Dedifferentiated amniotic fluid mesenchymal stem cell (primary cell): ENCODE results near the gene ZNF35.
"Not testable (repeated sequence)": the region's sequence is repeated elsewhere in the genome, so short reads cannot be mapped to it uniquely, and the experiment has no call there.

Experiments used
- DNase-seq: peaks from one replicate; pipeline ENCODE4 v3.0.0-alpha.2; 2016; ENCODE audit errors: extremely low spot score

ZNF35 gene

GRCh38 chr3:44648564-44649229, at the start of gene ZNF35:
TSS of gene ZNF35 (plus strand) at chr3:44648732. CDS start at chr3:44651068, 2,336 bp downstream.
- DNase-seq: peak; percentile 88

GRCh38 chr3:44601749-44602148, 46.8 kb upstream of the ZNF35 start:
- no peak for DNase-seq

GRCh38 chr3:44612678-44613077, 35.9 kb upstream of the ZNF35 start:
- no peak for DNase-seq

- DNase-seq: peak; percentile 90
Observed at GRCh38 chr3:44624749-44625480, 23.6 kb upstream of the ZNF35 start, which contains the start of gene ZNF197. TSS of gene ZNF197 (plus strand) at chr3:44625036. CDS start at chr3:44629155, 4,119 bp downstream.

DNA sequence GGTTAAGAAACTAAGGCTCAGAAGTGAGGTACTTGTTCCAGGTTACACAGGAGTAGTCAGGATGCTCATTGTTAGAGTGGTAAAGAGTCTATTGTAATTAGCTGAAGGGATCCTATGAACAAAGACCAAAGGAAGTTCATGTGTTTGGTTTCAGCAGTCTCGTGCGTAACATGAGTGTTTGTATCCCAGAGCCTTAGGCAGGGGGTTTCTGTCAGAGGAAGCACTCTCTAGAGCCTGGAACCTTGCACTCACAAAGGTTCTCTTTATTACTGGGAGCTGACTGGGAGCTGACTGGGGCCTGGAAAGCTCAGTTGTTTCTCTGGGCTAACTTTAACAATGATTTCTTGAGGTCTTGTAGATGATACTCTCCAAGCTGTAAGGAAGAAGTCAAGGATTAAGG, 19.8 kb upstream of the ZNF35 start:
- no peak for DNase-seq

GRCh38 chr3:44632193-44632592, 16.3 kb upstream of the ZNF35 start:
- no peak for DNase-seq

GRCh38 chr3:44642337-44642736, 6.2 kb upstream of the ZNF35 start:
- DNase-seq: no peak

- no peak for DNase-seq
Observed at GRCh38 chr3:44643024-44643423, 5.5 kb upstream of the ZNF35 start.

DNA sequence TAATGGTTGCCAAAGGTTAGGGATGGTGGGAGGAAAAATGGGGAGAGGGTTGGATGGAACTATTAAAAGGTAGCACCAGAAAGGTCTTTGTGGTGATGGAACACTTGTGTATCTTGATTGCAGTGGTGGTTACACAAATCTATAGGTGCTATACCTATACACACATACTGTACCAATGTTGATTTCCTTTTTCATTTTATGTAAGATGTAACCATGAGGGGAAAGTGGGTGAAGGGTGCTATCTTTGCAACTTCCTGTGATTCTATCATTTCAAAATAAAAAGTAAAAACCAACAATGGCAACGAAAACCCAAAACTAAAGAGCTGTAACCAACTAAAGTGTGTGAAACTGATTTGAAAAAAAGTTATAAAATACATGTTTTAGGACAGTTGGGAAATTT, 761 bp upstream of the ZNF35 start:
- no peak for DNase-seq

DNA sequence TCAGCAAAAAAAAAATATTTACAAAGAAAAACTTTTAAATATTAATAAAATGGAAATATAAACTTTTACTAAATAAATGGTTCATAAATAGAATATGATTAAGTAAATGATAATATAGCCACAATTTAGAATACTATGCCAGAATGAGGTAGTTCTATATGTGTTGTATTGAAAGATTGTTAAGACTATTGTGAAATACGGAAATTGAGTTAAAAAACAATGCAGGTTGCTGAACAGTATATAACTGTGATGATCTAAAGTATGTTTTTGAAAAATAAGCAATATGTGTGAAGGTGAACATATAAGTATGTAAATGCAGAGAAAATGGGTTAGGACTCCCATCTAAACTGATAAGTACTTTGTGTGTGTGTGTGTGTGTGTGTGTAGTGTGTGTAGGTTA, 1.2 kb downstream of the ZNF35 start:
- DNase-seq: no peak

DNA sequence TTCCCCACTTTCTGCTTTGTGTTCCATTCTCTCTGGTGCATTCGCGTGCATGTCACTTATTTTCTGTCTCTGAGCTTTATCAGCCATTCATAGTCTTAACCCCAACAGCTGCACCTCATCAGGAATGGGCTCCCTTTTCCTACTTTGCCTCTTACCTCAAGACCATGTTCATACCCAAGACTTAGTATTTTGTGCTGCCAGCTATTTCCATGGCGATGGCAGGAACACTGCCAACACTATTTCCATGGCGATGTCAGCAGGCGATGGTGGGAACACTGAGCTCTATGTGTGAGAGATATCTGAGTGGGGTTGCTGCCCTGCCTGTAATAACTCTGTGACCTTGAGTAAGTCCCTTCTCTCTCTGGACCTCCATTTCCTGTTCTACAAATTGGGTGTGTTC, 5.5 kb downstream of the ZNF35 start:
- no peak for DNase-seq

DNA sequence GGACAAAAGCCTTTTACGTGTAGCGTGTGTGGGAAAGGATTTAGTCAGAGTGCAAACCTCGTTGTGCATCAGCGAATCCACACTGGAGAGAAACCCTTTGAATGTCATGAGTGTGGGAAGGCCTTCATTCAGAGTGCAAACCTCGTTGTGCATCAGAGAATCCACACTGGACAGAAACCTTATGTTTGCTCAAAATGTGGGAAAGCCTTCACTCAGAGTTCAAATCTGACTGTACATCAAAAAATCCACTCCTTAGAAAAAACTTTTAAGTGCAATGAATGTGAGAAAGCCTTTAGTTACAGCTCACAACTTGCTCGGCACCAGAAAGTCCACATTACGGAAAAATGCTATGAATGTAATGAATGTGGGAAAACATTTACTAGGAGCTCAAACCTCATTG, 10.5 kb downstream of the ZNF35 start:
- no peak for DNase-seq

DNA sequence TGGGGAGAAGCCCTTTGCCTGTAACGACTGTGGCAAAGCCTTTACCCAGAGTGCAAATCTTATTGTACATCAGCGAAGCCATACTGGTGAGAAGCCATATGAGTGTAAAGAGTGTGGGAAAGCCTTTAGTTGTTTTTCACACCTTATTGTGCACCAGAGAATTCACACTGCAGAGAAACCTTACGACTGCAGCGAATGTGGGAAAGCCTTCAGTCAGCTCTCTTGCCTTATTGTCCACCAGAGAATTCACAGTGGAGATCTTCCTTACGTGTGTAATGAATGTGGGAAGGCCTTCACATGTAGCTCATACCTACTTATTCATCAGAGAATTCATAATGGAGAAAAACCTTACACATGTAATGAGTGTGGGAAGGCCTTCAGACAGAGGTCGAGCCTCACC, 10.9 kb downstream of the ZNF35 start:
- DNase-seq: no peak

GRCh38 chr3:44661189-44661588, 12.7 kb downstream of the ZNF35 start:
- no peak for DNase-seq

DNA sequence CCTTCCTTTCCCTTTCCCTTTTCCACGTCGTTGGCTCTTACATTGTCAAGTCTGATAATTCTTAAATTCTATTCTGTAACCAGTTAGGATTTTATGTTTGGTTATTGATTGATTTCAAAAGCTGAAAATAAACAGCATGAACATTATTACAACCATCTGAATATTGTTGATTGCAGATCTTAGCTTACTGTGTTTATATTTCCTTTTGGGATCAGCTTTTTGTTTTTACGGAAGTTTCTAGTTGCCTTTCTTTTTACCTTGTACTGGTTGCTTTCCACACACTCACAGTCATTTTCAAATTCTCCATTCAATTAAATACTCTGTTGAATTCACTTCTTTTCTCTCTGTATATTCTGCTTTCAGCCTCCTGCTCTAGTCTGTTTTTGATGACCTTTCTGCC, 16.6 kb downstream of the ZNF35 start:
- no peak for DNase-seq

- DNase-seq: no peak
Observed at GRCh38 chr3:44666346-44666745, 17.8 kb downstream of the ZNF35 start.

- no peak for DNase-seq
Observed at GRCh38 chr3:44669760-44670159, 21.2 kb downstream of the ZNF35 start.

- not testable (repeated sequence) for DNase-seq
Observed at GRCh38 chr3:44673466-44673865, 24.9 kb downstream of the ZNF35 start.

DNA sequence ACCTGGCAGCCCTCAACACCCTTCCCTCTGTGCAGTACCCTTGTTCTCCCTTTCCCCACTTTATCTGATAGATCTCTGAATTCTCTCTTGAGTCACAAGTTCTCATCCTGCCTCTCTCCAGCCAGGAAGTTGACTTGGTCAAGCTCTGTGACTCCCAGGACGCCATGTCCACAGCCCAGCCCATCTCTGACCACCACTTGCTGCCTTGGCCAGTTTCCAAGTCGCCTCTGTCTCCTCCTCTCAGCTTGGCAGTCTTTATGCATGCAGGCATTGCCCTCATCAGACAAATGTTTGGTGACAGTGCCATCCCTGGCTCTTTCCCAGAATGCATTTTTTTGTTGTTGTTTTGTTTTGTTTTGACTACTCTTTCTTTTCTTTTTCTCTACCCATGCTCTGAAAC, 25.7 kb downstream of the ZNF35 start:
- no peak for DNase-seq

DNA sequence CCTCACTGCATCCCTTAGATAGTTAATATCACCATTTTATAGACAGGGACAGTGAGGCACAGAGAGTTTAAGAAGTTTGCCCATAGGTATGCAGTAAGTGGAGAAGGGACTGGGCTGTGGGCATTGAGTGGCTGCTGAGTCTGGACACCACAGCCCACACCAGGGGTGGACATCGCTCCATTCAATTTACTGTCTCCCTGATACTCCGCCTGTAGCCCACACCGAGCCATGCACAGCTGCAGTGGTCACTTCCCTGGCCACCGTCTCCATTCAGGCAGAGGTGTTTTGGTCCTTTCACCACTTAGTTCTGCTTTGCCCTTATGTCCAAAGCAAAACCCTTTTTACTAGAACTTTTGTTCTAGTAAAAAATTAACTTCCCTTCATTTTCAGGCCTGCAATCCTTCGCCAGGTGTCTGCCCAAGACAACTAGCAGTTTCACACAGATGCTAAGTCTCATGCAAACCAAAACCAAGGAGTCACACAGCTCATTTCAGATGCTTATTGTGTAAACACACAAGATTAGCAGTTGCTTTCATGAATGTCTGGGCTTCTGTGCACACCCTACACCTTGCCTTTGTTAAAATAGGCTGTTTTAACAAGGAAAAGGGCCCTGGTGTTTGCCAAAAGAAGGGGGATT, 30.1 kb downstream of the ZNF35 start:
- DNase-seq: no peak

DNA sequence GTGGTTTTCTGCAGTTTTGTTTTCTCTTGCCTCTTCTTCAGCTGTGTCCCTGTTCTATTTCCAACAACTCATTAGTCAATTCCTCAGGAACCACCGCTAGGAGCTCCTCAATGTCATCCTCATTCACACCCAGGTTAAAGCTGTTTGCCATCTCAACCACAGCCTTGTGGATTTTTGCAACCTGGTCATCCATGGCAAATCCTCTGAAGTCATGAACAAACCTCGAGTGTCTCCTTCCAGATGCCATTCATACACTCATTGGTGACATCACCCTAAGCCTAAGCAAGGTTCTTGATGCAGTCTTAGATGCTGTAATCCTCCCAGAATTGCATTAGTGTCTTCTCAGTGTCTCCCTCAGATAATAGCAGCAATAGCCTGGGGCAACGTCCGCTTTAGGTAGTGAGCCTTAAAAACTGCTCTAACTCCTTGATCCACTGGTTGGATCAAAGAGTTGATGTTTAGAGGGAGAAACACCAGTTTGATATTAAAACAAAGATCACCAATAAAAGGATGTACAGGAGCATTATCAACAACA, 32.5 kb downstream of the ZNF35 start:
- DNase-seq: no peak

DNA sequence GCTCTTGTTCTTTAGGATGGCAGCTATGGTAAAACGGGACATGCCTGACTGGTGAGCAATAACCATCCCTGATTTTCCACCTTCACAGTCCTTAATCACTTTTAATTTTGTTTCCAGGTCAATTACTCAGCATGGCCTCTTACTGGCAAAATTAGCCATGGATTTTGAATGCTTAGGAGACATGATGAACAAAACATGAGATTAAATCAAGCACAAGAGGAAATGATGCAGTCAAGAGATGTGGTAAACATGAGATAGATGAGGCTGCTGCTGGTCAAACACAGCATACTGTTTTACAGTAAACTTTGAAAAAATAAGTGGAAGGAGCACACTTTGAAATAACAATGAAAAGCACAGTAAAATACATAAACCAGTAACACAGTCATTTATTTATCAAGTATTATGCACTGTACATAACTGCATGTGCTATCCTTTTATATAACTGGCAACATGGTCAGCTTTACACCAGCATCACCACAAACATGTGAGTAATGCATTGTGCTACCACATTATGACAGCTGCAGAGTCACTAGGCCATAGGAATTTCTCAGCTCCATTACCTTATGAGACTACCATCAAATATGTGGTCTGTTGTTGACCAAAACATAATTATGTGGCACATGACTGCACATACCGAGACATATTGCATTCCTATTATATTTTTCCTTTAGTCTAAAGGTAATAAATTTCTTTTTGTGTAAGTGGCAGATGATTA, 33.8 kb downstream of the ZNF35 start:
- DNase-seq: no peak
